Measurements from ENCODE around the gene SUSD4.

DNA sequence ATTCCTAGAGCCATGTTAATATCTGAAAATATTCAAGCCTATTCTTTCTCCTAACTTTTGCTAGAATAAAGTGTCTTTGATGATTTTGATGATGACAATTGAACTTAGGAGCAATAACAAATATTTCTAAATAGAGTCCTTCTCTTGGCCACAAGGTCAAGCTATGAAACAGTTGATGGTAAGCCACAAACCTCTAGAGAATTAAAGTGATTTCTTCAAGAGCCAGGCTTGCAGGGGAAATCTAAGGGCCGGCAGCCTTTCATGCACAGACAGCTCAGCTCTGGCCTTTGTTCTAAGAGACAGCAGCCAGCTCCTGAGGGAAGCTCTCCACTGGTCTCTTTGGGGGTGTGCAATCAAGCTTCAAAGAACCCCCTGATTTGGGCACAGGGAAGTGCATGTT, 59.0 kb downstream of the SUSD4 start:
- TF ChIP-seq CTCF (IDR thresholded peaks at IDR 0.05; ENCODE audit: low read length) = no peak
- TF ChIP-seq EZH2 (IDR thresholded peaks at IDR 0.05; ENCODE audit: borderline replicate concordance, low read length) = no peak

Measured in OCI-LY1 (cell line).